Trophoblast cell (in vitro differentiated cells and primary cell): ENCODE results near the gene ATP6V0E2.
A peak's percentile ranks its signal among the peaks of the same experiment; 100 is the strongest.

Experiments used
- DNase-seq, 2 donors: peaks; one replicate each; pipeline ENCODE4 v3.0.0-alpha.2; 2016
- H2AFZ ChIP-seq: 2 replicates; pipeline ENCODE4 v1.6.1; 2013; ENCODE audit warnings: low read length, moderate library complexity, mild to moderate bottlenecking; ENCODE audit not compliant: insufficient read depth, poor library complexity
- H2AK5ac ChIP-seq: 2 replicates; pipeline ENCODE4 v1.6.1; 2013; ENCODE audit warnings: mild to moderate bottlenecking, low read length
- H2BK120ac ChIP-seq: 2 replicates; pipeline ENCODE4 v1.6.1; 2013; ENCODE audit warnings: low read length, mild to moderate bottlenecking, moderate library complexity; ENCODE audit not compliant: insufficient read depth, poor library complexity
- H2BK12ac ChIP-seq: 2 replicates; pipeline ENCODE4 v1.6.1; 2013; ENCODE audit warnings: mild to moderate bottlenecking, low read length, moderate library complexity
- H2BK5ac ChIP-seq: 2 replicates; pipeline ENCODE4 v1.6.1; 2013; ENCODE audit warnings: low read length, low read depth, moderate library complexity, mild to moderate bottlenecking; ENCODE audit not compliant: poor library complexity
- H3K14ac ChIP-seq: 2 replicates; pipeline ENCODE4 v1.6.1; 2013; ENCODE audit warnings: mild to moderate bottlenecking, low read length
- H3K18ac ChIP-seq: 2 replicates; pipeline ENCODE4 v1.6.1; 2013; ENCODE audit warnings: mild to moderate bottlenecking, low read length
- H3K23ac ChIP-seq: 2 replicates; pipeline ENCODE4 v1.6.1; 2013; ENCODE audit warnings: low read length
- H3K27ac ChIP-seq: 2 replicates; pipeline ENCODE4 v1.5.1; 2013; ENCODE audit warnings: low read depth, mild to moderate bottlenecking, inconsistent platforms, low read length, moderate library complexity
- H3K27me3 ChIP-seq: 2 replicates; pipeline ENCODE4 v1.6.1; 2013; ENCODE audit warnings: inconsistent platforms, mild to moderate bottlenecking, low read length, moderate library complexity; ENCODE audit not compliant: insufficient read depth
- H3K36me3 ChIP-seq, 2 experiments: 1 replicate in 1 of 2; 2 replicates in 1 of 2; pipeline ENCODE4 v1.6.1; 2013; ENCODE audit warnings: low read length in 2 of 2, mild to moderate bottlenecking in 2 of 2, moderate library complexity in 1 of 2; ENCODE audit not compliant: insufficient read depth in 2 of 2, control insufficient read depth in 1 of 2
- H3K4ac ChIP-seq: 2 replicates; pipeline ENCODE4 v1.6.1; 2013; ENCODE audit warnings: low read depth, mild to moderate bottlenecking, low read length, moderate library complexity
- H3K4me1 ChIP-seq, 2 experiments: 1 replicate in 1 of 2; 2 replicates in 1 of 2; pipeline ENCODE4 v1.6.1; 2013; ENCODE audit warnings: low read length in 2 of 2, mild to moderate bottlenecking in 2 of 2, moderate library complexity in 1 of 2; ENCODE audit not compliant: insufficient read depth in 2 of 2, control insufficient read depth in 1 of 2
- H3K4me2 ChIP-seq: 2 replicates; pipeline ENCODE4 v1.6.1; 2013; ENCODE audit warnings: inconsistent platforms, mild to moderate bottlenecking, low read length, moderate library complexity
- H3K4me3 ChIP-seq: 2 replicates; pipeline ENCODE4 v1.5.1; 2013; ENCODE audit warnings: mild to moderate bottlenecking, low read depth, low read length, inconsistent platforms
- H3K79me1 ChIP-seq: one replicate; pipeline ENCODE4 v1.6.1; 2013; ENCODE audit warnings: low read length
- H3K79me2 ChIP-seq: 2 replicates; pipeline ENCODE4 v1.6.1; 2013; ENCODE audit warnings: low read length, mild to moderate bottlenecking; ENCODE audit not compliant: control insufficient read depth, insufficient read depth, poor library complexity
- H3K9ac ChIP-seq: 2 replicates; pipeline ENCODE4 v1.6.1; 2013; ENCODE audit warnings: mild to moderate bottlenecking, low read length
- H3K9me3 ChIP-seq: 2 replicates; pipeline ENCODE4 v1.6.1; 2013; ENCODE audit warnings: low read depth, mild to moderate bottlenecking, control low read depth, inconsistent platforms, low read length; ENCODE audit not compliant: insufficient read depth
- H4K12ac ChIP-seq: 2 replicates; pipeline ENCODE4 v1.6.1; 2013; ENCODE audit warnings: low read depth, mild to moderate bottlenecking, low read length, moderate library complexity
- H4K8ac ChIP-seq: 2 replicates; pipeline ENCODE4 v1.6.1; 2013; ENCODE audit warnings: low read depth, mild to moderate bottlenecking, low read length, moderate library complexity
- H4K91ac ChIP-seq: one replicate; pipeline ENCODE4 v1.6.1; 2013; ENCODE audit warnings: low read depth, mild to moderate bottlenecking, low read length, moderate library complexity
- WGBS: extraction: QIAGEN DNeasy Blood & Tissue Kit; methylation state at CpG from one replicate; pipeline ENCODE4 v1.1.7; 2013; ENCODE audit warnings: missing lambda C conversion rate; ENCODE audit not compliant: insufficient read length, insufficient coverage; ENCODE audit errors: extremely low coverage; 5-methylcytosine and 5-hydroxymethylcytosine counted together

Gene ATP6V0E2

GRCh38 chr7:149884541-149884940 lies 10.8 kb downstream of the ATP6V0E2 start:
- H3K9ac ChIP-seq, result no peak overlapping the region
- H3K27me3 ChIP-seq, result no peaks in the 10 kb centered on the region

DNA sequence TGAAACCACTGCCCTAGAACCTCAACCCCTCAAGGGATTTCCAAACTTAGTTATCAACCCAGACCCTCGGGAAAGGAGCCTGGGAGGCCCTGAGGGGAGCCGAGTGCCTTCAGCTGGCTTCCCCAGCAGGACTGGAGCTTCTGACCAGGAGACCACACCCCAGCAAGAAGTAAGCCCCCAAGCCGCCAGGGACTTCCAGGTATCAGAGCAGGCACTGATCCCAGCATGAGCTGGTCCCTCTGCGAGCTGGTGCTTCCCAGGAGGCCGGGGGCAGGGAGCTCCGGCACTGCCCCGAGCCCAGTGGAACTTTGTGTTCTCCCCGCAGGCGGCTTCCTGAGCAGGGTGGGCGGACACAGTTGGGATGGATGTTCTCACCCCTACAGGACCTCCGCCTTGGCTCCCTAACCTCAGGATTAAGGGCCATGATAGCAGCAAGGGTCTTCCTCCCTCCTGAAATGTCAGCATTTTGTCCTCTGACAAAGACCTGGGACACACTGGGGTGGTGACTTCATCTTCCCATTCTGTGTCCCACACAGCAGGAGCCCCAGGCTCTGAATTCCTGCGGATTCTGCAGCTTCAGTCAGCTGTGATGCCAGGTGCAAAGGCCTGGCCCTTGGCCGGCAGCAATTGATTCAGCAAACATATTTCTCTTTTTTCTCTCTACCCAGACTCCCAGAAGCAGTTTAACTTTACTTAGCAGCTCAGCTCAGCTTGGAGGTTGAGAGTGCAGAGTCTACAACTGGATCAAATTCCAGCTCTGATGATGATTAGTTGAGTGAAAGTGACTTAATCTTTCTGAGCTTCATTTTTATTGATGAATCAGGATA lies 11.6 kb downstream of the ATP6V0E2 start:
- Histone ChIP-seq H4K91ac (no peak overlapping the region), H2BK12ac (no peak overlapping the region), H3K79me2 (no peaks in the 10 kb centered on the region), H3K36me3 (no peaks in the 10 kb centered on the region), H3K4me3 (no peak overlapping the region), H3K4me1 (peaks cover 0 to 3% of the 10 kb centered on the region in 2 experiments), H3K79me1 (no peaks in the 10 kb centered on the region), H3K14ac (no peak overlapping the region), H3K18ac (no peak overlapping the region), H4K8ac (no peak overlapping the region), H3K9ac (no peak overlapping the region), H3K23ac (no peak overlapping the region), H2BK120ac (no peak overlapping the region), H3K27me3 (no peaks in the 10 kb centered on the region), H2BK5ac (no peak overlapping the region), H3K9me3 (no peaks in the 10 kb centered on the region), H3K4me2 (no peak overlapping the region), H2AK5ac (no peak overlapping the region), H4K12ac (no peak overlapping the region), H3K4ac (no peak overlapping the region), H3K27ac (no peak overlapping the region), H2AFZ (no peak overlapping the region)
- DNase-seq, result peak; percentile 28 to 32
- no CpG with 5 or more reads among the region's 13 CpGs for WGBS

More at GRCh38 chr7:149884541-149884940, 10.8 kb downstream of the ATP6V0E2 start:
- H4K8ac ChIP-seq, result no peak overlapping the region
- H3K9me3 ChIP-seq, result no peaks in the 10 kb centered on the region
- H3K23ac ChIP-seq, result no peak overlapping the region
- no peak overlapping the region for H3K4me3 ChIP-seq
- H3K79me2 ChIP-seq, result no peaks in the 10 kb centered on the region
- H3K4ac ChIP-seq, result no peak overlapping the region
- no peak overlapping the region for H4K91ac ChIP-seq
- DNase-seq, result no peak
- no peak overlapping the region for H2BK12ac ChIP-seq
- H2AK5ac ChIP-seq, result no peak overlapping the region
- H3K4me2 ChIP-seq, result no peak overlapping the region
- H3K14ac ChIP-seq, result no peak overlapping the region
- H2BK5ac ChIP-seq, result no peak overlapping the region
- no CpG with 5 or more reads among the region's 2 CpGs for WGBS
- no peaks in the 10 kb centered on the region for H3K36me3 ChIP-seq
- no peak overlapping the region for H2AFZ ChIP-seq
- H3K79me1 ChIP-seq, result no peaks in the 10 kb centered on the region
- no peak overlapping the region for H3K27ac ChIP-seq
- H4K12ac ChIP-seq, result no peak overlapping the region
- H2BK120ac ChIP-seq, result no peak overlapping the region
- peaks cover 0 to 3% of the 10 kb centered on the region in 2 experiments for H3K4me1 ChIP-seq
- no peak overlapping the region for H3K18ac ChIP-seq

- Histone ChIP-seq H2BK5ac (no peak overlapping the region), H3K23ac (no peak overlapping the region), H3K4me1 (peaks cover 0 to 3% of the 10 kb centered on the region in 2 experiments), H3K14ac (no peak overlapping the region), H3K9ac (no peak overlapping the region), H3K4ac (no peak overlapping the region), H3K18ac (no peak overlapping the region), H4K12ac (no peak overlapping the region), H3K4me2 (no peak overlapping the region), H3K36me3 (no peaks in the 10 kb centered on the region), H3K79me1 (no peaks in the 10 kb centered on the region), H3K9me3 (no peaks in the 10 kb centered on the region), H2BK120ac (no peak overlapping the region), H3K27ac (no peak overlapping the region), H4K8ac (no peak overlapping the region), H4K91ac (no peak overlapping the region), H2AFZ (no peak overlapping the region), H3K27me3 (no peaks in the 10 kb centered on the region), H3K79me2 (no peaks in the 10 kb centered on the region), H2AK5ac (no peak overlapping the region), H2BK12ac (no peak overlapping the region), H3K4me3 (no peak overlapping the region)
- no peak for DNase-seq
- no CpG with 5 or more reads among the region's 4 CpGs for WGBS
Measured at GRCh38 chr7:149886018-149886415, 12.2 kb downstream of the ATP6V0E2 start.

DNA sequence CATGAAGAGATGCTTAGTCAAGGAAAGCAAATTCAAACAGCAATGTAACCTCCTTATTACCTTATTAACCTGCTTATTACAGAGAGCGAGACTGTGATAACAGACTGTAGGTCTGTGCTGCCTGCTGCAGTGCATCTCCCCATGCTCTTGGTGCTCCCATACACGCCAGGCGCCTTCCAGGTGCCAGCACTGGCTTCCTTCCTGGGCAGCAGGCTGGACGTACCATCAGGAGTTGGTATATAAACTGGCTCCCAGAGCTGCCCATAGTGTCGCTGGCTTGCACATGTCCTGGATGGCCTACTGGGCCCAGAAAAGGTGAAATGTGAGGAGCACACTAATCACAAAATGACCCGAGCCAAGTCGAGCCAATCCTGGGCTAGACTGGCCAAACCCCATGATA lies 13.5 kb downstream of the ATP6V0E2 start:
- WGBS, result no CpG with 5 or more reads among the region's 7 CpGs

More for the DNA sequence above, 13.5 kb downstream of the ATP6V0E2 start:
- Histone ChIP-seq H3K4me3 (no peak overlapping the region), H3K9ac (no peak overlapping the region), H3K9me3 (no peaks in the 10 kb centered on the region), H3K23ac (no peak overlapping the region), H4K8ac (no peak overlapping the region), H3K4me1 (peaks cover 0 to 3% of the 10 kb centered on the region in 2 experiments), H3K36me3 (no peaks in the 10 kb centered on the region), H3K27me3 (no peaks in the 10 kb centered on the region), H2BK12ac (no peak overlapping the region), H3K27ac (no peak overlapping the region), H2AK5ac (no peak overlapping the region), H3K18ac (no peak overlapping the region), H3K4me2 (no peak overlapping the region), H4K91ac (no peak overlapping the region), H3K14ac (no peak overlapping the region), H2BK5ac (no peak overlapping the region), H2AFZ (no peak overlapping the region), H3K4ac (no peak overlapping the region), H3K79me1 (no peaks in the 10 kb centered on the region), H4K12ac (no peak overlapping the region), H3K79me2 (no peaks in the 10 kb centered on the region), H2BK120ac (no peak overlapping the region)
- DNase-seq, result no peak
